Endothelial cell of umbilical vein (primary cell): Measurements from ENCODE around the gene TMEM144. TPM values are rescaled to one million over a fixed set of nuclear protein-coding genes. Genes with fewer than 3 reads are reported as not detected.
A peak's percentile ranks its signal among the peaks of the same experiment; 100 is the strongest.

Experiments used
- BruUV-seq: library from RNA; stranded (reverse); fragments of 400-500 nt; replicated peaks from 2 replicates; lab custom pipeline; 2021; lab: Mats Ljungman, UMichigan
- CTCF ChIA-PET: fragments of 300-600, 350-600 bp; sonication (Branson Sonifier 250); formaldehyde crosslinking; loops from one replicate; lab custom pipeline; 2021; ENCODE audit warnings: antibody characterized with exemption, inconsistent platforms; lab: Charles Lee
- POLR2A ChIA-PET: fragments of 300-600, 350-600 bp; sonication (Branson Sonifier 250); formaldehyde crosslinking; loops from one replicate; lab custom pipeline; 2021; ENCODE audit warnings: antibody characterized with exemption, inconsistent platforms; lab: Charles Lee
- DNase-seq: peaks from one replicate; pipeline ENCODE4 v3.0.0-alpha.2; 2011; ENCODE audit warnings: low read depth, low spot score
- FAIRE-seq: peaks from 2 replicates; lab custom pipeline; 2011; peaks lifted over from hg19 to GRCh38; lab: Jason Lieb, UNC
- H2AFZ ChIP-seq: 2 replicates; pipeline ENCODE4 v1.6.0; 2012; ENCODE audit warnings: low read depth, low read length, control low read depth, inconsistent platforms
- H3K27ac ChIP-seq: 2 replicates; pipeline ENCODE4 v1.5.1; 2011; ENCODE audit warnings: low read depth, mild to moderate bottlenecking, control low read depth, low read length, moderate library complexity; ENCODE audit not compliant: insufficient read depth
- H3K27me3 ChIP-seq, 2 experiments: 2 replicates each; pipeline versions ENCODE4 v1.6.0 to v1.6.1; 2011; ENCODE audit warnings: low read length in 2 of 2, mixed read lengths in 1 of 2; ENCODE audit not compliant: control insufficient read depth in 2 of 2, insufficient read depth in 2 of 2
- H3K36me3 ChIP-seq, 2 experiments: 2 replicates in 1 of 2; 3 replicates in 1 of 2; pipeline ENCODE4 v1.5.1; 2011; ENCODE audit warnings: low read length in 2 of 2, mild to moderate bottlenecking in 1 of 2, moderate library complexity in 1 of 2; ENCODE audit not compliant: control insufficient read depth in 2 of 2, insufficient read depth in 2 of 2; ENCODE audit errors: extremely low read depth in 1 of 2
- H3K4me1 ChIP-seq: 3 replicates; pipeline ENCODE4 v1.5.1; 2011; ENCODE audit warnings: mild to moderate bottlenecking, low read length; ENCODE audit not compliant: control insufficient read depth, insufficient read depth; ENCODE audit errors: extremely low read depth
- H3K4me2 ChIP-seq: 2 replicates; pipeline ENCODE4 v1.6.1; 2011; ENCODE audit warnings: low read length, control low read depth, mixed read lengths; ENCODE audit not compliant: insufficient read depth
- H3K4me3 ChIP-seq, 3 experiments: fragments of 200-600 bp in 1 of 3; sonication (generic), shearing (Covaris generic) in 1 of 3; replicated peaks in 1 of 3; 2 replicates each; pipeline ENCODE4 v1.5.1; 2011 to 2016; ENCODE audit warnings: control low read depth in 3 of 3, low read length in 3 of 3, mild to moderate bottlenecking in 2 of 3, inconsistent platforms in 1 of 3, low read depth in 1 of 3, moderate library complexity in 1 of 3; ENCODE audit not compliant: insufficient read depth in 1 of 3
- H3K79me2 ChIP-seq: 2 replicates; pipeline ENCODE4 v1.6.0; 2012; ENCODE audit warnings: low read length, inconsistent platforms; ENCODE audit not compliant: control insufficient read depth, insufficient read depth
- H3K9ac ChIP-seq: replicated peaks from 2 replicates; pipeline ENCODE3; 2011; ENCODE audit warnings: low read length, control low read depth; ENCODE audit not compliant: insufficient read depth; ENCODE audit errors: extremely low read depth
- H3K9me1 ChIP-seq: replicated peaks from 3 replicates; pipeline ENCODE4 v1.6.0; 2011; ENCODE audit warnings: mild to moderate bottlenecking, low read length; ENCODE audit not compliant: control insufficient read depth, insufficient read depth; ENCODE audit errors: extremely low read depth
- H3K9me3 ChIP-seq: replicated peaks from 2 replicates; pipeline ENCODE4 v1.5.1; 2012; ENCODE audit warnings: low read length, inconsistent platforms; ENCODE audit not compliant: control insufficient read depth, insufficient read depth
- H4K20me1 ChIP-seq: replicated peaks from 2 replicates; pipeline ENCODE3; 2011; ENCODE audit warnings: mild to moderate bottlenecking, low read length; ENCODE audit not compliant: control insufficient read depth, insufficient read depth; ENCODE audit errors: extremely low read depth
- EZH2 ChIP-seq: IDR thresholded peaks from 2 replicates; pipeline ENCODE4 v1.6.1; 2012; ENCODE audit warnings: borderline replicate concordance, low read depth, mild to moderate bottlenecking, moderate library complexity, low read length, inconsistent platforms; ENCODE audit not compliant: severe bottlenecking
- FOS ChIP-seq: IDR thresholded peaks from 2 replicates; pipeline ENCODE4 v1.6.1; 2011; ENCODE audit warnings: mild to moderate bottlenecking, low read length, moderate library complexity, borderline replicate concordance; ENCODE audit not compliant: insufficient read depth
- GATA2 ChIP-seq: IDR thresholded peaks from 2 replicates; pipeline ENCODE4 v1.7.0; 2011; ENCODE audit warnings: low read depth, mild to moderate bottlenecking, moderate library complexity, mixed read lengths, low read length; ENCODE audit not compliant: insufficient read length, insufficient read depth
- JUN ChIP-seq: IDR thresholded peaks from 2 replicates; pipeline ENCODE4 v1.6.1; 2011; ENCODE audit warnings: borderline replicate concordance, low read depth; ENCODE audit not compliant: insufficient read length, insufficient read depth
- MYC ChIP-seq: IDR thresholded peaks from one replicate; pipeline ENCODE4 v1.6.1; 2011; ENCODE audit warnings: mild to moderate bottlenecking, low read depth, low read length
- POLR2A ChIP-seq: IDR thresholded peaks from 2 replicates; pipeline ENCODE4 v1.6.1; 2012; ENCODE audit warnings: low read depth, mild to moderate bottlenecking, control low read depth, low read length
- POLR2AphosphoS5 ChIP-seq: IDR thresholded peaks from 2 replicates; pipeline ENCODE4 v1.6.1; 2012; ENCODE audit warnings: low read depth, mild to moderate bottlenecking, control low read depth, low read length, moderate library complexity; ENCODE audit not compliant: insufficient read depth
- dilution Hi-C: fragments of 300-500 bp; cut with MboI; formaldehyde crosslinking; loops from one replicate; pipeline ENCODE4 v1.15.0; 2019; ENCODE audit warnings: low sequenced_read_pairs; ENCODE audit not compliant: extremely low pct_ligation_motif_present
- intact Hi-C: fragments of 100-400 bp; cut with micrococcal nuclease; formaldehyde crosslinking; loops from one replicate; pipeline ENCODE4 v1.10.0; 2022
- polyA plus RNA-seq, 4 experiments: library from polyadenylated mRNA; depleted of rRNA in 3 of 4; stranded (reverse) in 3 of 4; unstranded in 1 of 4; fragments of >200 nt; gene quantifications; 2 replicates each; pipeline versions ENCODE4 v1.2.1 to v1.2.3, GENCODE V29; 2011 to 2012; ENCODE audit warnings: missing spikeins in 1 of 4
- total RNA-seq: library from RNA; stranded (reverse); gene quantifications from 2 replicates; pipeline ENCODE4 v1.2.3, GENCODE V29; 2021
- TF ChIP-seq, protein P1 (sequence below), 2 donors: IDR thresholded peaks; 1 replicate in 1 of 2; 2 replicates in 1 of 2; pipeline ENCODE4 v1.5.1; 2011; ENCODE audit warnings: low read length in 2 of 2, mild to moderate bottlenecking in 2 of 2, moderate library complexity in 2 of 2, control low read depth in 1 of 2, inconsistent platforms in 1 of 2, low read depth in 1 of 2; ENCODE audit not compliant: insufficient read depth in 1 of 2; ENCODE audit errors: extremely low read depth in 1 of 2
- TF ChIP-seq, protein P2 (sequence below): IDR thresholded peaks from 2 replicates; pipeline ENCODE4 v1.6.1; 2011; ENCODE audit not compliant: insufficient read depth, insufficient read length

Gene TMEM144
- total and polyA plus RNA-seq, 2 donors (not counting 3 experiments of a cell fraction or from before 2014, with no cell fraction given) = 10.5 to 23.0 TPM

DNA sequence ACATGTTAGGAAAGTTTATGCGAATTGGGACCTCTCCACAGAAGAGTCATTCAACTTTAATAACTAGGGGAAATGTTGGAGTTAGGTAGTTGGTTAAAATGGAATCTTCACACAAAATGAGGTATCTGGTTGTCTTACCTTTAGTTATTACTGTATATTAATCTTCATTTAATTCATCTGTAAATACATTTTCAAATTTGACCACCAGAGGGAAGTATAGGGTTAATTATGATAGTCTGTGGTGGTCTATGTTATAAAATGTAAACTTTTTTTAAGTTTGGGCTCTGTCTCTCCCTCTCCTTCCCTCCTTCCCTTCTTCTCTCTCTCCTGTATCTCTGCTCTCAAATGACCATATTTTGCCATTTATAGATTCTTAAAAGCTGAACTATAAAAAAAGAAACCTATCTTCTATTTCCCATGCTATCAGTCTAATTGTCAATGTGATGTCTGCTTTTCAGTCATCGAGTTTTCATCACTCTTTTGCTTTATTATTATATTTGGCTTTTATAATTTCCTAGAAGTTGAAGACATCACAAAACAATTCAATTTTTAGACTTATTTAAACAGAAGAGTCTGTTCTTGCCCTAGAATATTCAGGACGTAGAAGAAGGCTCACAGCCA lies 49.8 kb downstream of the TMEM144 start:
- intact Hi-C loops = loop anchor here (1.0 to 10.0 kb wide), 5 partner anchors 111 to 1185 kb away; no protein-coding TSS in a partner anchor
- Histone ChIP-seq H3K36me3 (no peaks in the 10 kb centered on the region), H3K9ac (no peak overlapping the region), H3K4me1 (no peaks in the 10 kb centered on the region), H3K27me3 (no peaks in the 10 kb centered on the region), H4K20me1 (no peaks in the 10 kb centered on the region), H3K9me3 (no peaks in the 10 kb centered on the region), H3K9me1 (no peaks in the 10 kb centered on the region), H3K79me2 (no peaks in the 10 kb centered on the region), H3K27ac (no peak overlapping the region), H3K4me2 (no peak overlapping the region), H3K4me3 (no peak overlapping the region), H2AFZ (no peak overlapping the region)
- ChIA-PET CTCF (interaction anchor here (0.7 to 4.0 kb wide), 14 partner anchors 12 to 785 kb away, joined by 3 to 74 read pairs (median 4); no protein-coding TSS in a partner anchor), POLR2A (no interaction called here)
- no TSS peak for BruUV-seq
- dilution Hi-C loops = no loop called here
- DNase-seq (peak; percentile 53), FAIRE-seq (no peak)
- TF ChIP-seq MYC = no peak
- TF ChIP-seq, protein P1, sequence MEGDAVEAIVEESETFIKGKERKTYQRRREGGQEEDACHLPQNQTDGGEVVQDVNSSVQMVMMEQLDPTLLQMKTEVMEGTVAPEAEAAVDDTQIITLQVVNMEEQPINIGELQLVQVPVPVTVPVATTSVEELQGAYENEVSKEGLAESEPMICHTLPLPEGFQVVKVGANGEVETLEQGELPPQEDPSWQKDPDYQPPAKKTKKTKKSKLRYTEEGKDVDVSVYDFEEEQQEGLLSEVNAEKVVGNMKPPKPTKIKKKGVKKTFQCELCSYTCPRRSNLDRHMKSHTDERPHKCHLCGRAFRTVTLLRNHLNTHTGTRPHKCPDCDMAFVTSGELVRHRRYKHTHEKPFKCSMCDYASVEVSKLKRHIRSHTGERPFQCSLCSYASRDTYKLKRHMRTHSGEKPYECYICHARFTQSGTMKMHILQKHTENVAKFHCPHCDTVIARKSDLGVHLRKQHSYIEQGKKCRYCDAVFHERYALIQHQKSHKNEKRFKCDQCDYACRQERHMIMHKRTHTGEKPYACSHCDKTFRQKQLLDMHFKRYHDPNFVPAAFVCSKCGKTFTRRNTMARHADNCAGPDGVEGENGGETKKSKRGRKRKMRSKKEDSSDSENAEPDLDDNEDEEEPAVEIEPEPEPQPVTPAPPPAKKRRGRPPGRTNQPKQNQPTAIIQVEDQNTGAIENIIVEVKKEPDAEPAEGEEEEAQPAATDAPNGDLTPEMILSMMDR (IDR thresholded peaks at IDR 0.05; ENCODE audit: extremely low read depth in 1 of 2, insufficient read depth in 1 of 2, low read depth in 1 of 2, low read length in 2 of 2) = peak in 1 of 2 donors; percentile 7

DNA sequence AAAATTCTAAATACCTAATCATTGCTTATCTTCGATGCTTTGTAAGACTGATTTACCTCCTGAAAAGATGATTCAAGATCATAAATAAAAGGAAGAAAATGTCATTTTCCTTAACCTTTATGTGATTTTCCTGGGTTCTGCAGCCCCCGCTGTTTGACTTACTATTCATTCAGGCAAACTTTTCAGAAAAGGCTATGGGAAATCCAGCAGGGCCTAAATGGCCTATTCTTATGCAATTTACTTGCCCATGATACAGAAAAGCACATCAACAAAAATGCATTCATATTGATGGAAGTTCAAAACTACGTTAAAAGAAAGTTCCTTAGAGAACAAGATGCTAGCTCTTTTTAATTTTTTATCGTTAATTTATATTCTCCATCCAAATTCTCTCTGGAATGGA lies 51.2 kb downstream of the TMEM144 start:
- Histone ChIP-seq H2AFZ (no peak overlapping the region), H3K9ac (no peak overlapping the region), H3K36me3 (no peaks in the 10 kb centered on the region), H3K4me2 (no peak overlapping the region), H4K20me1 (no peaks in the 10 kb centered on the region), H3K79me2 (no peaks in the 10 kb centered on the region), H3K4me3 (no peak overlapping the region), H3K4me1 (no peaks in the 10 kb centered on the region), H3K27me3 (no peaks in the 10 kb centered on the region), H3K9me1 (no peaks in the 10 kb centered on the region), H3K27ac (no peak overlapping the region), H3K9me3 (no peaks in the 10 kb centered on the region)
- TF ChIP-seq, protein P1 (IDR thresholded peaks at IDR 0.05; ENCODE audit: extremely low read depth in 1 of 2, insufficient read depth in 1 of 2, low read depth in 1 of 2, low read length in 2 of 2) = no peak
- TF ChIP-seq JUN (no peak), POLR2A (no peak), POLR2AphosphoS5 (no peak), EZH2 (no peak), GATA2 (no peak), FOS (no peak), MYC (no peak)
- TF ChIP-seq, protein P2, sequence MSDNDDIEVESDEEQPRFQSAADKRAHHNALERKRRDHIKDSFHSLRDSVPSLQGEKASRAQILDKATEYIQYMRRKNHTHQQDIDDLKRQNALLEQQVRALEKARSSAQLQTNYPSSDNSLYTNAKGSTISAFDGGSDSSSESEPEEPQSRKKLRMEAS = no peak
- POLR2A ChIA-PET = no interaction called here
- CTCF ChIA-PET = interaction anchor here (1.0 to 4.0 kb wide), 5 partner anchors 14 to 783 kb away, joined by 3 to 74 read pairs (median 5); no protein-coding TSS in a partner anchor
- no TSS peak for BruUV-seq
- DNase-seq (no peak), FAIRE-seq (no peak)
- dilution Hi-C loops = no loop called here
- intact Hi-C loops = loop anchor here (2.0 kb wide), 1 partner anchor 109 kb away; no protein-coding TSS in a partner anchor
